H9 (cell line): Measurements from ENCODE around the gene MRC2. TPM values are rescaled to one million over a fixed set of nuclear protein-coding genes. Genes with fewer than 3 reads are reported as not detected.

Experiments used
- DNase-seq: peaks from one replicate; pipeline ENCODE4 v3.0.0-alpha.2; 2017
- H2AFZ ChIP-seq: one replicate; pipeline ENCODE4 v1.6.1; 2013; ENCODE audit warnings: mild to moderate bottlenecking, low read length, control low read depth, moderate library complexity
- H2AK5ac ChIP-seq: 2 replicates; pipeline ENCODE4 v1.6.1; 2013; ENCODE audit warnings: low read length, control low read depth, mixed read lengths; ENCODE audit not compliant: insufficient read length
- H2BK120ac ChIP-seq: one replicate; pipeline ENCODE4 v1.6.1; 2013; ENCODE audit warnings: low read depth, mild to moderate bottlenecking, low read length, control low read depth, inconsistent platforms; ENCODE audit not compliant: poor library complexity, severe bottlenecking
- H2BK12ac ChIP-seq: 2 replicates; pipeline ENCODE4 v1.6.1; 2013; ENCODE audit warnings: low read length, control low read depth, mixed read lengths, low read depth; ENCODE audit not compliant: insufficient read length
- H2BK15ac ChIP-seq: 2 replicates; pipeline ENCODE4 v1.6.1; 2013; ENCODE audit warnings: low read depth, low read length, control low read depth
- H2BK20ac ChIP-seq: one replicate; pipeline ENCODE4 v1.6.1; 2013; ENCODE audit warnings: low read depth, mild to moderate bottlenecking, low read length, control low read depth, inconsistent platforms; ENCODE audit not compliant: poor library complexity, severe bottlenecking
- H2BK5ac ChIP-seq: 2 replicates; pipeline ENCODE4 v1.6.1; 2013; ENCODE audit warnings: low read length, control low read depth, mixed read lengths; ENCODE audit not compliant: insufficient read length
- H3K14ac ChIP-seq: 2 replicates; pipeline ENCODE4 v1.6.1; 2013; ENCODE audit warnings: low read length, control low read depth; ENCODE audit not compliant: insufficient read depth
- H3K18ac ChIP-seq: 2 replicates; pipeline ENCODE4 v1.6.1; 2013; ENCODE audit warnings: low read depth, mild to moderate bottlenecking, mixed read lengths, low read length, control low read depth; ENCODE audit not compliant: insufficient read length
- H3K23ac ChIP-seq: 2 replicates; pipeline ENCODE4 v1.6.1; 2013; ENCODE audit warnings: low read length, control low read depth, mixed read lengths, low read depth; ENCODE audit not compliant: insufficient read length
- H3K23me2 ChIP-seq: 2 replicates; pipeline ENCODE4 v1.6.1; 2013; ENCODE audit warnings: low read depth, mild to moderate bottlenecking, mixed read lengths, low read length, control low read depth; ENCODE audit not compliant: insufficient read length, poor library complexity, severe bottlenecking
- H3K27ac ChIP-seq: 2 replicates; pipeline ENCODE4 v1.5.1; 2013; ENCODE audit warnings: low read length, control low read depth, mixed read lengths, low read depth; ENCODE audit not compliant: insufficient read length
- H3K27me3 ChIP-seq: 2 replicates; pipeline ENCODE4 v1.6.1; 2013; ENCODE audit warnings: low read length, control low read depth, inconsistent platforms; ENCODE audit not compliant: insufficient read depth
- H3K4ac ChIP-seq: 2 replicates; pipeline ENCODE4 v1.6.1; 2013; ENCODE audit warnings: low read depth, mild to moderate bottlenecking, control low read depth, inconsistent platforms, low read length, moderate library complexity
- H3K4me1 ChIP-seq: 2 replicates; pipeline ENCODE4 v1.6.1; 2013; ENCODE audit warnings: low read length, control low read depth, inconsistent platforms; ENCODE audit not compliant: insufficient read depth
- H3K4me2 ChIP-seq: 2 replicates; pipeline ENCODE4 v1.6.1; 2013; ENCODE audit warnings: low read length, control low read depth, mixed read lengths; ENCODE audit not compliant: insufficient read length, insufficient read depth
- H3K56ac ChIP-seq: 2 replicates; pipeline ENCODE4 v1.6.1; 2013; ENCODE audit warnings: low read depth, mild to moderate bottlenecking, mixed read lengths, low read length, control low read depth; ENCODE audit not compliant: insufficient read length
- H3K79me1 ChIP-seq: 2 replicates; pipeline ENCODE4 v1.6.1; 2013; ENCODE audit warnings: low read depth, mild to moderate bottlenecking, moderate library complexity, low read length, control low read depth, inconsistent platforms; ENCODE audit not compliant: insufficient read depth, poor library complexity, severe bottlenecking
- H3K79me2 ChIP-seq: 2 replicates; pipeline ENCODE4 v1.6.1; 2013; ENCODE audit warnings: low read length, control low read depth, inconsistent platforms; ENCODE audit not compliant: insufficient read depth
- H3K9ac ChIP-seq: 2 replicates; pipeline ENCODE4 v1.6.1; 2013; ENCODE audit warnings: low read length, control low read depth, mixed read lengths; ENCODE audit not compliant: insufficient read length; ENCODE audit errors: extremely low read depth
- H3K9me3 ChIP-seq: one replicate; pipeline ENCODE4 v1.6.1; 2013; ENCODE audit warnings: low read depth, low read length, inconsistent platforms; ENCODE audit not compliant: control insufficient read depth
- H3T11ph ChIP-seq: one replicate; pipeline ENCODE4 v1.6.1; 2013; ENCODE audit warnings: mild to moderate bottlenecking, low read length, control low read depth, inconsistent platforms
- H4K20me1 ChIP-seq: one replicate; pipeline ENCODE4 v1.6.1; 2013; ENCODE audit not compliant: control insufficient read depth, insufficient read length, insufficient read depth
- H4K5ac ChIP-seq: 2 replicates; pipeline ENCODE4 v1.6.1; 2013; ENCODE audit warnings: low read depth, mild to moderate bottlenecking, mixed read lengths, low read length, control low read depth; ENCODE audit not compliant: insufficient read length
- H4K8ac ChIP-seq: replicated peaks from 2 replicates; pipeline ENCODE4 v1.6.1; 2013; ENCODE audit warnings: low read length, control low read depth, mixed read lengths, low read depth; ENCODE audit not compliant: insufficient read length
- H4K91ac ChIP-seq: 2 replicates; pipeline ENCODE4 v1.6.1; 2013; ENCODE audit warnings: low read depth, mild to moderate bottlenecking, moderate library complexity, mixed read lengths, low read length, control low read depth; ENCODE audit not compliant: insufficient read length
- H3K27ac Mint-ChIP-seq, 3 experiments: 2 replicates in 2 of 3; 3 replicates in 1 of 3; pipeline ENCODE4 v1.8.0; 2020 to 2021; ENCODE audit warnings: mixed read lengths in 3 of 3, mild to moderate bottlenecking in 1 of 3, moderate library complexity in 1 of 3
- H3K27me3 Mint-ChIP-seq: 2 replicates; pipeline ENCODE4 v1.8.0; 2021; ENCODE audit warnings: low read depth, mild to moderate bottlenecking, moderate library complexity, mixed read lengths
- H3K36me3 Mint-ChIP-seq, 3 experiments: 2 replicates in 2 of 3; 3 replicates in 1 of 3; pipeline ENCODE4 v1.8.0; 2020 to 2021; ENCODE audit warnings: low read depth in 3 of 3, mixed read lengths in 3 of 3; ENCODE audit not compliant: insufficient read depth in 1 of 3
- H3K4me1 Mint-ChIP-seq, 2 experiments: 2 replicates each; pipeline ENCODE4 v1.8.0; 2020; ENCODE audit warnings: mixed read lengths in 2 of 2
- H3K4me3 Mint-ChIP-seq, 2 experiments: 2 replicates in 1 of 2; 3 replicates in 1 of 2; pipeline ENCODE4 v1.8.0; 2020 to 2021; ENCODE audit warnings: mild to moderate bottlenecking in 2 of 2, mixed read lengths in 2 of 2, moderate library complexity in 1 of 2
- H3K9me3 Mint-ChIP-seq, 2 experiments: 2 replicates in 1 of 2; 3 replicates in 1 of 2; pipeline ENCODE4 v1.8.0; 2020; ENCODE audit warnings: mild to moderate bottlenecking in 2 of 2, mixed read lengths in 2 of 2, moderate library complexity in 1 of 2
- WGBS: extraction: QIAGEN DNeasy Blood & Tissue Kit; methylation state at CpG from one replicate; pipeline ENCODE4 v1.1.7; 2013; ENCODE audit warnings: missing lambda C conversion rate, low lambda C conversion rate, mixed read lengths; ENCODE audit not compliant: insufficient read length; ENCODE audit errors: extremely low coverage; 5-methylcytosine and 5-hydroxymethylcytosine counted together
- total RNA-seq: library from RNA; stranded (reverse); gene quantifications from 2 replicates; pipeline ENCODE4 v1.2.1, GENCODE V29; 2021
- TF ChIP-seq, protein P1 (sequence below): fragments of 200-600 bp; sonication (generic); conservative IDR thresholded peaks from 3 replicates; pipeline ENCODE4 v1.8.0; 2021; ENCODE audit warnings: antibody characterized with exemption, mild to moderate bottlenecking

MRC2 gene
- total RNA-seq, 1 experiment from 2014 or later = 18.7 TPM

DNA sequence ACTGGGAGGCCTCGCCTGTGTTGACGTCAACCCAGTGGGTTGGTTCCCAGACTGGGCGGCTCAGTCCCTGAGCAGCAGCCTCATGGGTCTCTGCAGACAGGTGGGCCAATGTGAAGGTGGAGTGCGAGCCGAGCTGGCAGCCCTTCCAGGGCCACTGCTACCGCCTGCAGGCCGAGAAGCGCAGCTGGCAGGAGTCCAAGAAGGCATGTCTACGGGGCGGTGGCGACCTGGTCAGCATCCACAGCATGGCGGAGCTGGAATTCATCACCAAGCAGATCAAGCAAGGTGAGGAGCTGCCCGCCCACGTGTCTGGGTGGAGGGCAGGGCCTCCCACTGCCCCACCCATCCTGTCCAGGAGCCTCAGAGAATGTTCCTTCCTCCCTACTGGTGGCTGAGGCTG, 44.1 kb downstream of the MRC2 start:
- no peak overlapping the region for H3K27ac ChIP-seq
- no peak overlapping the region for H4K8ac ChIP-seq
- H3K4me2 ChIP-seq = no peak overlapping the region
- H3K4me1 ChIP-seq = no peaks in the 10 kb centered on the region
- Mint-ChIP-seq H3K4me1 (peaks cover 5 to 19% of the 10 kb centered on the region in 2 experiments; a peak in 3 of 4 replicates), H3K27ac (peak overlapping the region in 1 of 3 experiments; percentile 33; a peak in 1 of 7 replicates), H3K9me3 (no peaks in the 10 kb centered on the region), H3K4me3 (no peak overlapping the region), H3K27me3 (no peaks in the 10 kb centered on the region), H3K36me3 (peaks cover 0 to 7% (median 3%) of the 10 kb centered on the region in 3 experiments; a peak in 1 of 7 replicates)
- H3K79me2 ChIP-seq = no peaks in the 10 kb centered on the region
- H2BK15ac ChIP-seq = no peak overlapping the region
- no peak overlapping the region for H3K18ac ChIP-seq
- no peaks in the 10 kb centered on the region for H3K79me1 ChIP-seq
- no peak overlapping the region for H2AK5ac ChIP-seq
- no peak overlapping the region for H2AFZ ChIP-seq
- no peak overlapping the region for H3K4ac ChIP-seq
- WGBS = no CpG with 5 or more reads among the region's 14 CpGs
- H3K9me3 ChIP-seq = no peaks in the 10 kb centered on the region
- H3K23ac ChIP-seq = no peak overlapping the region
- H3K27me3 ChIP-seq = no peaks in the 10 kb centered on the region
- peak; percentile 37 for DNase-seq
- no peak overlapping the region for H2BK120ac ChIP-seq
- H4K91ac ChIP-seq = no peak overlapping the region
- no peak overlapping the region for H4K5ac ChIP-seq
- no peak overlapping the region for H2BK20ac ChIP-seq
- H2BK12ac ChIP-seq = no peak overlapping the region
- H2BK5ac ChIP-seq = no peak overlapping the region
- TF ChIP-seq, protein P1, sequence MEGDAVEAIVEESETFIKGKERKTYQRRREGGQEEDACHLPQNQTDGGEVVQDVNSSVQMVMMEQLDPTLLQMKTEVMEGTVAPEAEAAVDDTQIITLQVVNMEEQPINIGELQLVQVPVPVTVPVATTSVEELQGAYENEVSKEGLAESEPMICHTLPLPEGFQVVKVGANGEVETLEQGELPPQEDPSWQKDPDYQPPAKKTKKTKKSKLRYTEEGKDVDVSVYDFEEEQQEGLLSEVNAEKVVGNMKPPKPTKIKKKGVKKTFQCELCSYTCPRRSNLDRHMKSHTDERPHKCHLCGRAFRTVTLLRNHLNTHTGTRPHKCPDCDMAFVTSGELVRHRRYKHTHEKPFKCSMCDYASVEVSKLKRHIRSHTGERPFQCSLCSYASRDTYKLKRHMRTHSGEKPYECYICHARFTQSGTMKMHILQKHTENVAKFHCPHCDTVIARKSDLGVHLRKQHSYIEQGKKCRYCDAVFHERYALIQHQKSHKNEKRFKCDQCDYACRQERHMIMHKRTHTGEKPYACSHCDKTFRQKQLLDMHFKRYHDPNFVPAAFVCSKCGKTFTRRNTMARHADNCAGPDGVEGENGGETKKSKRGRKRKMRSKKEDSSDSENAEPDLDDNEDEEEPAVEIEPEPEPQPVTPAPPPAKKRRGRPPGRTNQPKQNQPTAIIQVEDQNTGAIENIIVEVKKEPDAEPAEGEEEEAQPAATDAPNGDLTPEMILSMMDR = no peak
- no peak overlapping the region for H3T11ph ChIP-seq
- H3K9ac ChIP-seq = no peak overlapping the region
- H3K23me2 ChIP-seq = no peaks in the 10 kb centered on the region
- no peaks in the 10 kb centered on the region for H4K20me1 ChIP-seq
- no peak overlapping the region; the same call in 1 of the 2 replicates for H3K14ac ChIP-seq
- no peak overlapping the region for H3K56ac ChIP-seq
